Measurements from ENCODE around the gene NUP188. TPM values are rescaled to one million over a fixed set of nuclear protein-coding genes. Genes with fewer than 3 reads are reported as not detected.

Gene NUP188
- total and polyA plus RNA-seq, 2 of the 4 experiments (the other 2 are of a cell fraction), result 53.0 to 59.1 TPM

DNA sequence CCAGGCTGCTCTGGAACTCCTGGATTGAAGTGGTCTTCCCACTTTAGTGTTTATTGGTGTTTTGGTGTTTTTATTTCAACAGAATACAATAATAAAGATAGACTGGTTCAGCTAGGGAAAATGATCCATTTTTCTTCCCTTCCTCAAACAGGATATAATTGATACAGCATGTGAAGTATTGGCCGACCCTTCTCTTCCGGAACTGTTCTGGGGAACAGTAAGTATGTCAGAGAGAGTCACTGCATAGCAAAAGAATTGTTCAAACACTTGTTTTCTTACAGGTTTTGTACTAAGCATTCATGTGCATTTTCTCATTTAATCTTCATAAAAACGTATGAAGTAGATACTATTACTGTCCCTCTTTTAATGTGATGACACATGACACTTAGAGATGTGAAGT lies 31.6 kb downstream of the NUP188 start:
- H3K9me1 ChIP-seq (ENCODE audit: insufficient read depth, low read length), result peaks cover 3% of the 10 kb centered on the region; the same call in 1 of the 2 replicates
- H2AK5ac ChIP-seq (ENCODE audit: low read depth, low read length), result no peak overlapping the region
- H3K18ac ChIP-seq (ENCODE audit: low read depth, low read length), result no peak overlapping the region
- peaks cover 0 to 16% of the 10 kb centered on the region in 2 experiments; a peak in 1 of 4 replicates for H3K79me1 ChIP-seq (ENCODE audit: low read depth in 1 of 2, low read length in 2 of 2)
- H4K5ac ChIP-seq (ENCODE audit: low read depth, low read length), result no peak overlapping the region
- POLR2A ChIA-PET (ENCODE audit: unreplicated experiment), result no interaction called here
- no peak overlapping the region for H3K4me2 ChIP-seq (ENCODE audit: low read depth, low read length)
- TF ChIP-seq NFE2L2 (IDR thresholded peaks at IDR 0.05; ENCODE audit: low read depth, low read length) (no peak), MAFK (IDR thresholded peaks at IDR 0.05; ENCODE audit: low read depth, low read length) (no peak), SMC3 (IDR thresholded peaks at IDR 0.05; ENCODE audit: low read depth, low read length) (no peak), CHD1 (IDR thresholded peaks at IDR 0.05; ENCODE audit: low read depth, low read length) (no peak), USF2 (IDR thresholded peaks at IDR 0.05; ENCODE audit: low read depth, low read length) (no peak), POLR2A (IDR thresholded peaks at IDR 0.05; ENCODE audit: low read depth, low read length) (no peak), CEBPB (IDR thresholded peaks at IDR 0.05; ENCODE audit: low read depth, low read length) (no peak), MAZ (IDR thresholded peaks at IDR 0.05; ENCODE audit: borderline replicate concordance, low read depth, low read length) (no peak), RAD21 (IDR thresholded peaks at IDR 0.05; ENCODE audit: low read length) (no peak), FOS (IDR thresholded peaks at IDR 0.05; ENCODE audit: low read depth, low read length) (no peak)
- TF ChIP-seq, protein P1, sequence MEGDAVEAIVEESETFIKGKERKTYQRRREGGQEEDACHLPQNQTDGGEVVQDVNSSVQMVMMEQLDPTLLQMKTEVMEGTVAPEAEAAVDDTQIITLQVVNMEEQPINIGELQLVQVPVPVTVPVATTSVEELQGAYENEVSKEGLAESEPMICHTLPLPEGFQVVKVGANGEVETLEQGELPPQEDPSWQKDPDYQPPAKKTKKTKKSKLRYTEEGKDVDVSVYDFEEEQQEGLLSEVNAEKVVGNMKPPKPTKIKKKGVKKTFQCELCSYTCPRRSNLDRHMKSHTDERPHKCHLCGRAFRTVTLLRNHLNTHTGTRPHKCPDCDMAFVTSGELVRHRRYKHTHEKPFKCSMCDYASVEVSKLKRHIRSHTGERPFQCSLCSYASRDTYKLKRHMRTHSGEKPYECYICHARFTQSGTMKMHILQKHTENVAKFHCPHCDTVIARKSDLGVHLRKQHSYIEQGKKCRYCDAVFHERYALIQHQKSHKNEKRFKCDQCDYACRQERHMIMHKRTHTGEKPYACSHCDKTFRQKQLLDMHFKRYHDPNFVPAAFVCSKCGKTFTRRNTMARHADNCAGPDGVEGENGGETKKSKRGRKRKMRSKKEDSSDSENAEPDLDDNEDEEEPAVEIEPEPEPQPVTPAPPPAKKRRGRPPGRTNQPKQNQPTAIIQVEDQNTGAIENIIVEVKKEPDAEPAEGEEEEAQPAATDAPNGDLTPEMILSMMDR (conservative IDR thresholded peaks at IDR 0.05; ENCODE audit: low read depth, low read length), result no peak
- H4K20me1 ChIP-seq (ENCODE audit: insufficient read depth, low read length), result no peaks in the 10 kb centered on the region
- H3K27me3 ChIP-seq (ENCODE audit: control insufficient read depth, insufficient read depth, low read length), result no peaks in the 10 kb centered on the region
- H3K4me3 ChIP-seq (ENCODE audit: insufficient read depth, low read depth, low read length), result no peak overlapping the region
- no peak overlapping the region for H2AFZ ChIP-seq (replicated peaks; ENCODE audit: low read length, poor library complexity)
- H3K27ac ChIP-seq (ENCODE audit: insufficient read depth, low read length), result no peak overlapping the region
- no peak overlapping the region for H3K23ac ChIP-seq (ENCODE audit: low read depth, low read length)
- no peak for DNase-seq
- dilution Hi-C loops (cut with HindIII; ENCODE audit: low sequenced_read_pairs, unreplicated experiment), result no loop called here
- in situ Hi-C loops (cut with MboI; ENCODE audit: low sequenced_read_pairs), result no loop called here
- BruUV-seq (replicated peaks), result no TSS peak
- H3K4ac ChIP-seq (ENCODE audit: low read depth, low read length), result no peak overlapping the region
- H3K56ac ChIP-seq (ENCODE audit: extremely low read depth, insufficient read depth, low read length), result no peak overlapping the region
- no peak overlapping the region for H4K8ac ChIP-seq (ENCODE audit: low read depth in 2 of 2, low read length in 2 of 2)
- H2BK15ac ChIP-seq (ENCODE audit: low read depth, low read length), result no peak overlapping the region
- no peak overlapping the region for H4K91ac ChIP-seq (ENCODE audit: insufficient read depth, low read depth, low read length)
- CTCF ChIA-PET, result no interaction called here
- H2BK120ac ChIP-seq (ENCODE audit: low read depth, low read length), result no peak overlapping the region
- H2BK20ac ChIP-seq (ENCODE audit: low read depth, low read length), result no peak overlapping the region
- H3K9ac ChIP-seq (ENCODE audit: low read depth, low read length), result no peak overlapping the region
- H3K36me3 ChIP-seq (ENCODE audit: control insufficient read depth, insufficient read depth, low read length), result peaks cover 48% of the 10 kb centered on the region
- WGBS, 2 experiments (ENCODE audit: extremely low coverage in 2 of 2, insufficient read length in 1 of 2), result no CpG with 5 or more reads among the region's 3 CpGs
- H2BK5ac ChIP-seq (ENCODE audit: low read depth, low read length, poor library complexity, severe bottlenecking), result no peak overlapping the region
- no peaks in the 10 kb centered on the region for H3K4me1 ChIP-seq (ENCODE audit: control insufficient read depth, insufficient read depth, low read length)
- no peak overlapping the region for H3K14ac ChIP-seq (replicated peaks; ENCODE audit: low read depth, low read length)
- intact Hi-C loops (cut with micrococcal nuclease), result no loop called here
- no peak overlapping the region for H2AK9ac ChIP-seq (replicated peaks; ENCODE audit: low read depth, low read length, poor library complexity)
- no peak for ATAC-seq (ENCODE audit: low read depth)
- no peaks in the 10 kb centered on the region for H3K9me3 ChIP-seq (ENCODE audit: control insufficient read depth, insufficient read depth, low read length)
